ENCODE data around the gene RASGRF2.

GRCh38 chr5:81265101-81265500 lies 304.9 kb downstream of the RASGRF2 start:
- TF ChIP-seq CTCF (IDR thresholded peaks at IDR 0.05) (no peak), POLR2A (IDR thresholded peaks at IDR 0.05) (no peak)

Data from uterus (tissue), 2 donors.